HUES64 (cell line): ENCODE results near the gene SUSD2.
"Not testable (repeated sequence)": the region's sequence is repeated elsewhere in the genome, so short reads cannot be mapped to it uniquely, and the experiment has no call there.

Source experiments
- H3K27ac ChIP-seq: 2 replicates; pipeline ENCODE4 v1.7.0; 2013; ENCODE audit warnings: low read depth, low read length, inconsistent platforms
- H3K27me3 ChIP-seq: 2 replicates; pipeline ENCODE4 v1.6.1; 2013; ENCODE audit warnings: mild to moderate bottlenecking, low read length; ENCODE audit not compliant: insufficient read depth
- H3K36me3 ChIP-seq: 2 replicates; pipeline ENCODE4 v1.6.1; 2013; ENCODE audit warnings: mild to moderate bottlenecking, low read length; ENCODE audit not compliant: insufficient read depth
- H3K4me1 ChIP-seq: 2 replicates; pipeline ENCODE4 v1.6.1; 2013; ENCODE audit warnings: mild to moderate bottlenecking, low read length, moderate library complexity; ENCODE audit not compliant: insufficient read depth
- H3K4me3 ChIP-seq: 2 replicates; pipeline ENCODE4 v1.5.1; 2013; ENCODE audit warnings: mild to moderate bottlenecking, low read length, moderate library complexity
- H3K9ac ChIP-seq: 2 replicates; pipeline ENCODE4 v1.6.1; 2013; ENCODE audit warnings: mild to moderate bottlenecking, low read depth, low read length
- H3K9me3 ChIP-seq: 2 replicates; pipeline ENCODE4 v1.6.1; 2013; ENCODE audit warnings: low read depth, low read length; ENCODE audit not compliant: insufficient read depth
- WGBS: fragments of 150-250, 120-280 bp; methylation state at CpG from one replicate; pipeline ENCODE4 v1.1.7; 2013; ENCODE audit warnings: missing lambda C conversion rate; 5-methylcytosine and 5-hydroxymethylcytosine counted together

The SUSD2 gene

GRCh38 chr22:24190159-24190540 is 8.9 kb downstream of the SUSD2 start:
- Histone ChIP-seq H3K36me3 (no peaks in the 10 kb centered on the region), H3K27me3 (no peaks in the 10 kb centered on the region), H3K4me3 (no peak overlapping the region), H3K9ac (no peak overlapping the region), H3K9me3 (no peaks in the 10 kb centered on the region), H3K27ac (no peak overlapping the region), H3K4me1 (no peaks in the 10 kb centered on the region)
- WGBS, result 89% methylated on average over 14 of the region's 14 CpGs

GRCh38 chr22:24190596-24191208 is 9.4 kb downstream of the SUSD2 start:
- no peaks in the 10 kb centered on the region for H3K4me1 ChIP-seq
- no peak overlapping the region for H3K9ac ChIP-seq
- no peak overlapping the region for H3K27ac ChIP-seq
- H3K4me3 ChIP-seq, result no peak overlapping the region
- WGBS, result 93% methylated on average over 8 of the region's 8 CpGs
- H3K36me3 ChIP-seq, result no peaks in the 10 kb centered on the region
- no peaks in the 10 kb centered on the region for H3K27me3 ChIP-seq
- no peaks in the 10 kb centered on the region for H3K9me3 ChIP-seq

- H3K9me3 ChIP-seq, result no peaks in the 10 kb centered on the region
- no peak overlapping the region for H3K4me3 ChIP-seq
- no peaks in the 10 kb centered on the region for H3K36me3 ChIP-seq
- H3K4me1 ChIP-seq, result no peaks in the 10 kb centered on the region
- H3K9ac ChIP-seq, result no peak overlapping the region
- no peak overlapping the region for H3K27ac ChIP-seq
- WGBS, result 90% methylated on average over 12 of the region's 12 CpGs
- H3K27me3 ChIP-seq, result no peaks in the 10 kb centered on the region
Measured at GRCh38 chr22:24191381-24191841, 10.1 kb downstream of the SUSD2 start.

- Histone ChIP-seq H3K9ac (no peak overlapping the region), H3K4me1 (no peaks in the 10 kb centered on the region), H3K36me3 (no peaks in the 10 kb centered on the region), H3K4me3 (no peak overlapping the region), H3K27ac (no peak overlapping the region), H3K27me3 (no peaks in the 10 kb centered on the region), H3K9me3 (no peaks in the 10 kb centered on the region)
- 95% methylated on average over 5 of the region's 5 CpGs for WGBS
Measured at GRCh38 chr22:24191893-24192292, 10.6 kb downstream of the SUSD2 start.

- Histone ChIP-seq H3K36me3 (no peaks in the 10 kb centered on the region), H3K9me3 (no peaks in the 10 kb centered on the region), H3K4me3 (no peak overlapping the region), H3K9ac (no peak overlapping the region), H3K4me1 (no peaks in the 10 kb centered on the region), H3K27ac (no peak overlapping the region), H3K27me3 (no peaks in the 10 kb centered on the region)
- 97% methylated on average over 6 of the region's 6 CpGs for WGBS
Measured at GRCh38 chr22:24198682-24199052, 17.4 kb downstream of the SUSD2 start.

- 89% methylated on average over 4 of the region's 7 CpGs for WGBS
- no peaks in the 10 kb centered on the region for H3K27me3 ChIP-seq
- no peaks in the 10 kb centered on the region for H3K36me3 ChIP-seq
- H3K27ac ChIP-seq, result no peak overlapping the region
- H3K9ac ChIP-seq, result no peak overlapping the region
- H3K9me3 ChIP-seq, result peaks cover 9% of the 10 kb centered on the region
- no peak overlapping the region for H3K4me3 ChIP-seq
- H3K4me1 ChIP-seq, result no peaks in the 10 kb centered on the region
Measured at GRCh38 chr22:24200619-24201212, 19.4 kb downstream of the SUSD2 start.

GRCh38 chr22:24201681-24202614 is 20.7 kb downstream of the SUSD2 start:
- H3K27me3 ChIP-seq, result no peaks in the 10 kb centered on the region
- peaks cover 9% of the 10 kb centered on the region for H3K9me3 ChIP-seq
- no peaks in the 10 kb centered on the region for H3K4me1 ChIP-seq
- H3K36me3 ChIP-seq, result no peaks in the 10 kb centered on the region
- H3K9ac ChIP-seq, result no peak overlapping the region
- H3K4me3 ChIP-seq, result no peak overlapping the region
- H3K27ac ChIP-seq, result no peak overlapping the region
- WGBS, result 92% methylated on average over 26 of the region's 26 CpGs

- peaks cover 14% of the 10 kb centered on the region for H3K4me1 ChIP-seq
- H3K4me3 ChIP-seq, H3K36me3 ChIP-seq, H3K9ac ChIP-seq, H3K27me3 ChIP-seq, H3K9me3 ChIP-seq, H3K27ac ChIP-seq: not testable (repeated sequence)
- whole genome bisulfite sequencing, result 90% methylated on average over 5 of the region's 5 CpGs
Measured at GRCh38 chr22:24203856-24204255, 22.6 kb downstream of the SUSD2 start.

GRCh38 chr22:24205438-24206195 is 24.3 kb downstream of the SUSD2 start:
- no peak overlapping the region for H3K4me3 ChIP-seq
- H3K27ac ChIP-seq, result no peak overlapping the region
- H3K4me1 ChIP-seq, result peaks cover 14% of the 10 kb centered on the region
- no peaks in the 10 kb centered on the region for H3K27me3 ChIP-seq
- H3K9ac ChIP-seq, result no peak overlapping the region
- H3K9me3 ChIP-seq, result peaks cover 9% of the 10 kb centered on the region
- H3K36me3 ChIP-seq, result no peaks in the 10 kb centered on the region
- WGBS, result 93% methylated on average over 8 of the region's 8 CpGs

GRCh38 chr22:24206460-24207263 is 25.4 kb downstream of the SUSD2 start:
- H3K36me3 ChIP-seq, H3K9me3 ChIP-seq, H3K4me3 ChIP-seq, H3K9ac ChIP-seq, H3K27me3 ChIP-seq, H3K27ac ChIP-seq: not testable (repeated sequence)
- WGBS, result 93% methylated on average over 15 of the region's 15 CpGs
- peaks cover 14% of the 10 kb centered on the region for H3K4me1 ChIP-seq
